ENCODE measurements around the gene CPNE5.

Gene CPNE5

DNA sequence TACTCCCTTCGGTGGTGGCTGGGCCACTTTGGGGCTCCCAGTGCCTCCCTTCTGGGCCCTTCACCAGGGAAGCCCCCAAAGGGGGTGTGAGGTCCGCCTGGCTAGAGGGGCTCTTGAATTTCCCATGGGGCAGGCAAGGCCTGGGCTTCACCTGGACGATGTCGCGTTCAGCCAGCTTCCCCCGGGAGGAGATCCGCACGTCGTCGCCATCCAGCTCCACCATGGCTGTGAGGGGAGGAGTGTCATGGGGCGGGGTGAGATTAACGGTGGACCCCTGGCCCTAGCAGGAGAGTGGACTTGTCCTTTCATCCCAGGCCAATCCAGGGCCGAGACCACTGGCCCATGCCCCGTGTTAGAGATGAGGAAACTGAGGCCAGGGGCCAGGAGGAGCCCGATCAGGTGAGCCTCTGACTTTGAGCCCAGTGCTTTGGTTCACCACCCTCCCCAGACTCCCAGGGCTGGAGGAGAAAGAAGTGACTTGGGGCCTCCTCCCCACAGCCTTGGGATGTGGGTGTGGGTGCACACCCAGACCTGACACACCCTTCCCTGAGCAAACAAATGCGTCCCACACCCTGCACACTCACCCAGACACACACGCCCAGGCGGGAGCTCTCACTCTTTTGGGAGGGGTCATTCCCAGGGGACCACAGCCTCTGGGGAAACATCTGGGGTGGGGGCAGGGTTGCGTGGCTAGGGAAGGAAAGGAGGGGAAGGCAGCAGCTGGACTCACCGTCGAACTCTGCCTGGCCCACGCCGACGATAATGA is 95.5 kb downstream of the CPNE5 start:
- no peaks in the 10 kb centered on the region for H3K27me3 ChIP-seq (replicated peaks)
- no peaks in the 10 kb centered on the region for H3K36me3 ChIP-seq (replicated peaks)
- H3K4me3 ChIP-seq (ENCODE audit: low read depth, low read length) = no peak overlapping the region
- TF ChIP-seq, protein P1, sequence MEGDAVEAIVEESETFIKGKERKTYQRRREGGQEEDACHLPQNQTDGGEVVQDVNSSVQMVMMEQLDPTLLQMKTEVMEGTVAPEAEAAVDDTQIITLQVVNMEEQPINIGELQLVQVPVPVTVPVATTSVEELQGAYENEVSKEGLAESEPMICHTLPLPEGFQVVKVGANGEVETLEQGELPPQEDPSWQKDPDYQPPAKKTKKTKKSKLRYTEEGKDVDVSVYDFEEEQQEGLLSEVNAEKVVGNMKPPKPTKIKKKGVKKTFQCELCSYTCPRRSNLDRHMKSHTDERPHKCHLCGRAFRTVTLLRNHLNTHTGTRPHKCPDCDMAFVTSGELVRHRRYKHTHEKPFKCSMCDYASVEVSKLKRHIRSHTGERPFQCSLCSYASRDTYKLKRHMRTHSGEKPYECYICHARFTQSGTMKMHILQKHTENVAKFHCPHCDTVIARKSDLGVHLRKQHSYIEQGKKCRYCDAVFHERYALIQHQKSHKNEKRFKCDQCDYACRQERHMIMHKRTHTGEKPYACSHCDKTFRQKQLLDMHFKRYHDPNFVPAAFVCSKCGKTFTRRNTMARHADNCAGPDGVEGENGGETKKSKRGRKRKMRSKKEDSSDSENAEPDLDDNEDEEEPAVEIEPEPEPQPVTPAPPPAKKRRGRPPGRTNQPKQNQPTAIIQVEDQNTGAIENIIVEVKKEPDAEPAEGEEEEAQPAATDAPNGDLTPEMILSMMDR (IDR thresholded peaks at IDR 0.05; ENCODE audit: low read depth, low read length, missing control alignments) = no peak
- H3K27ac ChIP-seq = no peak overlapping the region
- in situ Hi-C loops (cut with HindIII; ENCODE audit: low pct_ligation_motif_present, low sequenced_read_pairs) = no loop called here
- DNase-seq = no peak

DNA sequence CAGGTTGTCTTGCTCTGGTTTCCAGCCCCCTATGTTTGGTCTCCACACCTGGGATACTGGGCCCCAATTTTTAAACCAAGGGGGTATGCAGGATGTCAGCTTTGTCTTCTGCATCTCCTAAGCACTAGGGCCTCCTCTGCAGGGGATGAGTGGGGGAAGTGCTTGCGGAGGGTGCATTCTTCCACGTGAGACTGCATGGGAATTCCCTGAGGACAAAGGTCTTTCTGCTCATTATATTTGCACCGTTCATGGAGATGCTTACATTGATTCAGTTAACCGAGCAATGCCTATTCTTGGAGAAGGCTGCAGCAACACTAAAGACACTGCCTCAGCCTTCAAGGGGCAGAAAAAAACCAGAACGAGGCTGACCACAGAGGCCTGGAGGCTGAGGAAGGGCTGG is 96.2 kb downstream of the CPNE5 start:
- in situ Hi-C loops (cut with HindIII; ENCODE audit: low pct_ligation_motif_present, low sequenced_read_pairs) = no loop called here
- DNase-seq = no peak
- Histone ChIP-seq H3K27me3 (replicated peaks) (no peaks in the 10 kb centered on the region), H3K4me3 (ENCODE audit: low read depth, low read length) (no peak overlapping the region), H3K36me3 (replicated peaks) (no peaks in the 10 kb centered on the region), H3K27ac (no peak overlapping the region)
- TF ChIP-seq, protein P1 (IDR thresholded peaks at IDR 0.05; ENCODE audit: low read depth, low read length, missing control alignments) = no peak

DNA sequence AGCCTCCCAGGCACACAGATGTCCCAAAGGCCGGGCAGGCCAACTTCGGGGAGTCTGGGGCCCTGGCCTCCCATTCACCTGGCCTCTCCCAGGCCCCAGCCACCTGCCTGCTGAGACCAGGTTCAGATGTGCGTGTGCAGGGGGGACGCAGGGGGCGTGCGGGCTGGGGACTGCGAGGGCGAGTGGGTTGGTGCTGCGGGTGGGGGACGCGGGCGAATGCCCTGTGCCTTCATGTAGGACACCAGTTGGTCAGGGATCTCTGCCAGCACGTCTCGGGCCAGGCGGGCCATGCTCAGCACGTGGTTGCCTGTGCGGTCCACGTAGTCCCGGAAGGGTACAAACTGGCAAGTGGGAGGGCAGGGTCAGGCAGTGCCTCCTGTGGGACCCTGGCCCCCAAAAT is 97.1 kb downstream of the CPNE5 start:
- no peak for DNase-seq
- Histone ChIP-seq H3K27me3 (replicated peaks) (no peaks in the 10 kb centered on the region), H3K27ac (no peak overlapping the region), H3K4me3 (ENCODE audit: low read depth, low read length) (no peak overlapping the region), H3K36me3 (replicated peaks) (no peaks in the 10 kb centered on the region)
- in situ Hi-C loops (cut with HindIII; ENCODE audit: low pct_ligation_motif_present, low sequenced_read_pairs) = no loop called here
- TF ChIP-seq, protein P1 (IDR thresholded peaks at IDR 0.05; ENCODE audit: low read depth, low read length, missing control alignments) = no peak

DNA sequence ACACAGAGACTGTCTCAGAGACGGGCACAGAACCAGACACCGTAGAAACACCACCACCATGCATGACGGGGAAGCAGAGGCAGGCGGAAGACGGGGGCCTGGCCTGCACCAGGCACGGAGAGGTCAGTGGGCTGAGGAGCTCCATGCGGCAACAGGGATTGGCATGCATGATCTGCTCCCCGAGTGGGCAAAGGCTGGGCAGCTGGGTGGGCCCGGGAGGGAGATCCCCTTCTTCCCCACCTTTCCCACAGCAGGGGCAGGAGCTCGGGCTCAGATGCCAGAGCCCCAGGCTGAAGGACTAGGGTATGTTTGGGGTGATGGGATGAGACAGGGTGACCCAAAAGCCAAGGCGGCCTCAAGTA is 98.4 kb downstream of the CPNE5 start:
- in situ Hi-C loops (cut with HindIII; ENCODE audit: low pct_ligation_motif_present, low sequenced_read_pairs) = no loop called here
- H3K36me3 ChIP-seq (replicated peaks) = no peaks in the 10 kb centered on the region
- no peaks in the 10 kb centered on the region for H3K27me3 ChIP-seq (replicated peaks)
- H3K4me3 ChIP-seq (ENCODE audit: low read depth, low read length) = no peak overlapping the region
- no peak overlapping the region for H3K27ac ChIP-seq
- no peak for DNase-seq
- TF ChIP-seq, protein P1 (IDR thresholded peaks at IDR 0.05; ENCODE audit: low read depth, low read length, missing control alignments) = no peak

DNA sequence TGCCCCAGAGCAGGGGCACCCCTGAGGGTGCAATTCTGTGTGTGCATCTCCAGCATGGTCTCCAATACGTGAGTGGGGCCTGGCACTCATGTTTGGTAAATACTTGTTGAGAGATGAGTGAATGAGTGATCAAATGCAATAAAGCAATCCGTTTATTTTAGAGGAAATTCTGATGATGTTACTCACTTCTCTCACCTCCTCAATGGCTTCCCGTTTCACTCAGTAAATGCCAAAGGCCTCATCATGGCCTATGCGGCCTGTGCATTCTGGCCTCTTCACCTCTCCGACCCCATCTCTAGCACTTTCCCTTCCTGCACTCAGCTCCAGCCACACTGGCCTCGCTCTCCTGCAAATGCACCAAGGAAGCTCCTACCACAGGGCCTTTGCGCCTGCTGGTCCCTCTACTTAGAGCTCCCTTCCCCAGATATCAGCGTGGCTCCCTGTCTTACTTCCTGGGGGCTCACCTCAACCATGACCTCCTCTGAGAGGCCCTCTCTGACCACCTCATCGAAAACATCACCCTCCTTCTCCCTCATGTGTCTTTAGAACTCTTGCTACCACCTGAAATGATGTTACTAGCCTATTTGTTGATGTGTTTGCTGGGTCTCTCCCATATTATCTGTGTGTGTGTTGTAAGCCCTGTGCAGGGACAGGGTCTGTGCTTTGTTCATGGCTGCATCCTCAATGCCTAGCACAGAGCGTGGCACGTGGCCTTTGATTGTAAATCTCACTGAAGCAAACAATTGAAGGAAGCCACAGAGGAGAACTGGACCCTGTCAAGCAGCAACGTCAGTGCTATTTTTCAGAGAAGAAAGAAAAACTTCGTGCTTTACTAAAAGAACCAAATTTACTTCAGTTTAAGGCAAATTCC is 99.1 kb downstream of the CPNE5 start:
- Histone ChIP-seq H3K4me3 (ENCODE audit: low read depth, low read length) (no peak overlapping the region), H3K36me3 (replicated peaks) (no peaks in the 10 kb centered on the region), H3K27ac (no peak overlapping the region), H3K27me3 (replicated peaks) (no peaks in the 10 kb centered on the region)
- in situ Hi-C loops (cut with HindIII; ENCODE audit: low pct_ligation_motif_present, low sequenced_read_pairs) = no loop called here
- TF ChIP-seq, protein P1 (IDR thresholded peaks at IDR 0.05; ENCODE audit: low read depth, low read length, missing control alignments) = no peak
- no peak for DNase-seq

All from brain microvascular endothelial cell (primary cell).